Measurements from ENCODE around the gene TOP1.

The TOP1 gene

GRCh38 chr20:41167481-41168253, 139.0 kb downstream of the TOP1 start:
- TF ChIP-seq CTCF (IDR thresholded peaks at IDR 0.05; ENCODE audit: low read length): no peak
- TF ChIP-seq EZH2 (optimal IDR thresholded peaks at IDR 0.05; ENCODE audit: low read depth, low read length): no peak
- no peak for TF ChIP-seq EZH2phosphoT487 (IDR thresholded peaks at IDR 0.05; ENCODE audit: low read length)
- H3K79me2 ChIP-seq (ENCODE audit: low read length): no peaks in the 10 kb centered on the region
- no peaks in the 10 kb centered on the region for H3K9me2 ChIP-seq (replicated peaks; ENCODE audit: insufficient read depth, low read length)
- H3K4me1 ChIP-seq (ENCODE audit: low read length): peaks cover 23% of the 10 kb centered on the region
- H4K20me1 ChIP-seq (ENCODE audit: insufficient read depth, low read length): peaks cover 10% of the 10 kb centered on the region; the same call in 1 of the 2 replicates
- DNase-seq: peak; percentile 71
- no peak overlapping the region for H2AFZ ChIP-seq (ENCODE audit: low read length)
- H3K4me2 ChIP-seq (ENCODE audit: low read depth, low read length): peak overlapping the region; percentile 13; the same call in 1 of the 2 replicates
- H3K27me3 ChIP-seq (replicated peaks; ENCODE audit: insufficient read depth, low read length): no peaks in the 10 kb centered on the region
- no peaks in the 10 kb centered on the region for H3K9me3 ChIP-seq (replicated peaks; ENCODE audit: insufficient read depth, low read length)
- peaks cover 5% of the 10 kb centered on the region; the same call in 1 of the 2 replicates for H3F3A ChIP-seq (ENCODE audit: insufficient read depth, low read length)
- no peak overlapping the region for H3K4me3 ChIP-seq (ENCODE audit: low read length)
- H3K36me3 ChIP-seq (replicated peaks; ENCODE audit: insufficient read depth, low read length): peaks cover 3% of the 10 kb centered on the region; the same call in 1 of the 2 replicates
- H3K9ac ChIP-seq (ENCODE audit: low read length): no peak overlapping the region
- no peak overlapping the region for H3K27ac ChIP-seq (ENCODE audit: low read length)

GRCh38 chr20:41168281-41169161, 139.9 kb downstream of the TOP1 start:
- Histone ChIP-seq H2AFZ (ENCODE audit: low read length) (no peak overlapping the region), H3K36me3 (replicated peaks; ENCODE audit: insufficient read depth, low read length) (peaks cover 4% of the 10 kb centered on the region; the same call in 1 of the 2 replicates), H3K9me2 (replicated peaks; ENCODE audit: insufficient read depth, low read length) (no peaks in the 10 kb centered on the region), H3K9me3 (replicated peaks; ENCODE audit: insufficient read depth, low read length) (no peaks in the 10 kb centered on the region), H3K27me3 (replicated peaks; ENCODE audit: insufficient read depth, low read length) (no peaks in the 10 kb centered on the region), H3K27ac (ENCODE audit: low read length) (no peak overlapping the region), H3K4me1 (ENCODE audit: low read length) (peaks cover 23% of the 10 kb centered on the region), H3K79me2 (ENCODE audit: low read length) (no peaks in the 10 kb centered on the region), H4K20me1 (ENCODE audit: insufficient read depth, low read length) (peaks cover 10% of the 10 kb centered on the region; the same call in 1 of the 2 replicates), H3K4me3 (ENCODE audit: low read length) (no peak overlapping the region), H3F3A (ENCODE audit: insufficient read depth, low read length) (peaks cover 8% of the 10 kb centered on the region; the same call in 1 of the 2 replicates), H3K9ac (ENCODE audit: low read length) (no peak overlapping the region), H3K4me2 (ENCODE audit: low read depth, low read length) (no peak overlapping the region)
- DNase-seq: no peak
- no peak for TF ChIP-seq EZH2 (optimal IDR thresholded peaks at IDR 0.05; ENCODE audit: low read depth, low read length)
- TF ChIP-seq CTCF (IDR thresholded peaks at IDR 0.05; ENCODE audit: low read length): no peak
- no peak for TF ChIP-seq EZH2phosphoT487 (IDR thresholded peaks at IDR 0.05; ENCODE audit: low read length)

GRCh38 chr20:41169162-41169690, 140.6 kb downstream of the TOP1 start:
- H3K4me1 ChIP-seq (ENCODE audit: low read length): peaks cover 23% of the 10 kb centered on the region
- no peaks in the 10 kb centered on the region for H3K79me2 ChIP-seq (ENCODE audit: low read length)
- no peak for TF ChIP-seq EZH2phosphoT487 (IDR thresholded peaks at IDR 0.05; ENCODE audit: low read length)
- no peak for TF ChIP-seq EZH2 (optimal IDR thresholded peaks at IDR 0.05; ENCODE audit: low read depth, low read length)
- TF ChIP-seq CTCF (IDR thresholded peaks at IDR 0.05; ENCODE audit: low read length): no peak
- no peak for DNase-seq
- no peaks in the 10 kb centered on the region for H3K9me2 ChIP-seq (replicated peaks; ENCODE audit: insufficient read depth, low read length)
- H3K9ac ChIP-seq (ENCODE audit: low read length): no peak overlapping the region
- H3K27me3 ChIP-seq (replicated peaks; ENCODE audit: insufficient read depth, low read length): no peaks in the 10 kb centered on the region
- peaks cover 8% of the 10 kb centered on the region; the same call in 1 of the 2 replicates for H3F3A ChIP-seq (ENCODE audit: insufficient read depth, low read length)
- no peak overlapping the region for H2AFZ ChIP-seq (ENCODE audit: low read length)
- H3K27ac ChIP-seq (ENCODE audit: low read length): no peak overlapping the region
- peaks cover 10% of the 10 kb centered on the region; the same call in 1 of the 2 replicates for H4K20me1 ChIP-seq (ENCODE audit: insufficient read depth, low read length)
- peaks cover 11% of the 10 kb centered on the region; the same call in 1 of the 2 replicates for H3K36me3 ChIP-seq (replicated peaks; ENCODE audit: insufficient read depth, low read length)
- H3K4me2 ChIP-seq (ENCODE audit: low read depth, low read length): no peak overlapping the region
- H3K9me3 ChIP-seq (replicated peaks; ENCODE audit: insufficient read depth, low read length): no peaks in the 10 kb centered on the region
- no peak overlapping the region for H3K4me3 ChIP-seq (ENCODE audit: low read length)
